Activated CD8-positive, alpha-beta memory T cell treated with anti-CD3 and anti-CD28 coated beads, Interleukin-2, amount 10 ng/mL, durations not matched to agents 7 days and 5 days (primary cell): ENCODE measurements around the gene TMEM9. TPM values are rescaled to one million over a fixed set of nuclear protein-coding genes. Genes with fewer than 3 reads are reported as not detected.

Source experiments
- ATAC-seq: fragments of 150-1000 bp; cut with Tn5 transposase; one replicate; pipeline ENCODE4 v1.10.0; 2021; ENCODE audit warnings: moderate library complexity
- CTCF ChIA-PET: fragments of 350-600 bp; sonication (Branson Sonifier 250); formaldehyde crosslinking; loops from one replicate; lab custom pipeline; 2021; ENCODE audit warnings: antibody characterized with exemption; lab: Charles Lee
- DNase-seq: peaks from one replicate; pipeline ENCODE4 v3.0.0-alpha.2; 2020
- H3K27ac Mint-ChIP-seq: one replicate; pipeline ENCODE4 v1.8.0; 2021; ENCODE audit warnings: mild to moderate bottlenecking, mixed read lengths
- H3K27me3 Mint-ChIP-seq: one replicate; pipeline ENCODE4 v1.8.0; 2021; ENCODE audit warnings: mixed read lengths
- H3K36me3 Mint-ChIP-seq: one replicate; pipeline ENCODE4 v1.8.0; 2021; ENCODE audit warnings: mild to moderate bottlenecking, mixed read lengths
- H3K4me1 Mint-ChIP-seq: one replicate; pipeline ENCODE4 v1.8.0; 2021; ENCODE audit warnings: mixed read lengths
- H3K4me3 Mint-ChIP-seq: one replicate; pipeline ENCODE4 v1.8.0; 2021; ENCODE audit warnings: mild to moderate bottlenecking, moderate library complexity, mixed read lengths
- H3K9me3 Mint-ChIP-seq: one replicate; pipeline ENCODE4 v1.8.0; 2022; ENCODE audit warnings: low read depth, mixed read lengths
- total RNA-seq, 2 experiments: library from RNA; stranded (reverse); gene quantifications; one replicate each; pipeline ENCODE4 v1.2.3, GENCODE V29; 2021

The TMEM9 gene
- total RNA-seq, 2 experiments from 2014 or later = 10.7 to 14.6 TPM

- Mint-ChIP-seq H3K9me3 (no peaks in the 10 kb centered on the region), H3K36me3 (no peaks in the 10 kb centered on the region), H3K4me1 (no peaks in the 10 kb centered on the region), H3K27me3 (no peaks in the 10 kb centered on the region), H3K27ac (no peak overlapping the region), H3K4me3 (no peak overlapping the region)
- ATAC-seq = no peak
- CTCF ChIA-PET = interaction anchor here (1.7 kb wide), 1 partner anchor 76 kb away, joined by 5 read pairs; no protein-coding TSS in a partner anchor
- no peak for DNase-seq
Measured at GRCh38 chr1:201147396-201148015, 6.8 kb downstream of the TMEM9 start.

DNA sequence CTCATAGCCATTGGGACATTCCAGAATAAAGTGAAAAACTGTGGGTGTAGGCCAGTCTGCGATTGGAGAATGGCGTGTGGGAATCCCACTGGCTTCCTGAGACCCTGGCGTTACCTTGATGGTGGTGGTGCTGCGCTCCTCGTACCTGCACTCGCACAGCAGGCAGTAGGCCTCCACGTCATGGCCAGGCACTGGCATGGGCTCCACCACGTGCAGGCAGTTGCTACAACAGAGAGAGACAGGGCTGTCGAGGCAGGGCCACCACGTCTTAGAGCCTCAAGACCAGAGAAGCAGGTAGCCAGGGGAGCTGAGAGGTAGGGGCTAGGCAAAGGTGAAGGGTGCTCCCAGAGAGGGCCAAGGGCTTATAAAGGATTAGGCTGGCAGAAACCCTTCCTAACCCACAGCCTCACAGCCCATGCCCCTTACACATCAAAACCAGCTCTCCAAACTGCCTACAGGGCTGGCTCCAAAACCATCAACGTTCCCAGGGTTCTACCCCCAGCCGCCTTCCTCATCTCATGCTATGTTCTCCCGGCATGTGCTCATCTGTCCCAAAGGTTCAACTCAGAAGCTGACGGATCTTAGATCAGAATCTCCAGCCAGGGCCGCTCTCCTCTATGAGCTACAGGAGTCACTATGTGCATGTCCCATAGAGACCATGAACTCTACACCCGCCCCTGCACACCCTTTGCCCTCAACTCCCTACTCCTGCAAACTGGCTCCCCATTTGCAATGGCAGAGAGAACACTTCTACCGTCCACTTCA, 7.5 kb downstream of the TMEM9 start:
- Mint-ChIP-seq H3K9me3 (no peaks in the 10 kb centered on the region), H3K27ac (no peak overlapping the region), H3K27me3 (no peaks in the 10 kb centered on the region), H3K36me3 (no peaks in the 10 kb centered on the region), H3K4me3 (no peak overlapping the region), H3K4me1 (no peaks in the 10 kb centered on the region)
- DNase-seq (no peak), ATAC-seq (no peak)
- CTCF ChIA-PET = interaction anchor here (1.7 kb wide), 1 partner anchor 76 kb away, joined by 5 read pairs; no protein-coding TSS in a partner anchor

GRCh38 chr1:201145816-201146215, 8.5 kb downstream of the TMEM9 start:
- Mint-ChIP-seq H3K27ac (no peak overlapping the region), H3K4me3 (no peak overlapping the region), H3K36me3 (no peaks in the 10 kb centered on the region), H3K4me1 (no peaks in the 10 kb centered on the region), H3K9me3 (no peaks in the 10 kb centered on the region), H3K27me3 (no peaks in the 10 kb centered on the region)
- CTCF ChIA-PET = no interaction called here
- ATAC-seq (no peak), DNase-seq (no peak)

DNA sequence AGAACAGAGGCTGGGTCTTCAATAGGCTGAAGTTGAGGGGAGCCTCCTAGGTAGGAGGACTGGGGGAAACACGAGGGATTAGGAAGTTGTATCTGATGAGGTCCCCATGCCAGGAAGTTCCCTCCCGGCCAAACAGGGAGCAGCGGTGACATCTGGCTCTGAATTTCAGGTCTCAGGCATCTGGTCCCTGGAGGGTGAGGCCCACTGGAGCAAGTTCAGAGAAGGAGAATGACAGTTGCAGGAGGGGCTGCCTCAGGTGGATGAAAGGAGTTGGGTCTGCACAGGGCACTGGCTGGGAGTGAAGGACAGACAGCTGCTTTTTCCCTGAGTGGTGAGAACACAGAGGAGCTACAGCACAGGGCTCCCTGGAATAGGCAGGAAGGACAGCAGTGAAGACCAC, 9.1 kb downstream of the TMEM9 start:
- H3K27me3 Mint-ChIP-seq = no peaks in the 10 kb centered on the region
- no peaks in the 10 kb centered on the region for H3K36me3 Mint-ChIP-seq
- H3K4me3 Mint-ChIP-seq = no peak overlapping the region
- H3K9me3 Mint-ChIP-seq = no peaks in the 10 kb centered on the region
- H3K27ac Mint-ChIP-seq = no peak overlapping the region
- no peaks in the 10 kb centered on the region for H3K4me1 Mint-ChIP-seq
- CTCF ChIA-PET = no interaction called here
- no peak for DNase-seq
- no peak for ATAC-seq

DNA sequence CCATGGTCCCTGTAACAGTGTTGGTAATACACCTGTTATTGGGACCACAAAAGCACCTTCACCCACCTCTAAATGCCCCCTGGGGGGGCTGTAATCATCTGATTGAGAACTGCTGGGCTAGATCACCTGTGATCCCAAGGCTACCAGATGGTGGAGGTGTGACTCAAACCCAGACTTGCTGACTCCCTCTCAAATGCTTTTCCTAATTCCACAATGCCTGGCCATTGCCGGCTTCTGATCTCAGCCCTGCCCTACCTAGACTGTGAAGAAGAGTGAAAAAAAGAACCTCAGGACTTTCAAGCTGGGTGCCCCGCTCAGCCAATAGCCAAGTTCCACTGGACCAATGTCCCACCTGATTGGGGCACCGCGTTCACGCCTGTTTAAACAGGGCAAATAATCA, 9.6 kb downstream of the TMEM9 start:
- DNase-seq = no peak
- CTCF ChIA-PET = interaction anchor here (1.1 kb wide), 1 partner anchor 22 kb away, joined by 3 read pairs; no protein-coding TSS in a partner anchor
- H3K4me1 Mint-ChIP-seq = no peaks in the 10 kb centered on the region
- H3K36me3 Mint-ChIP-seq = no peaks in the 10 kb centered on the region
- H3K27me3 Mint-ChIP-seq = no peaks in the 10 kb centered on the region
- H3K4me3 Mint-ChIP-seq = no peak overlapping the region
- H3K27ac Mint-ChIP-seq = no peak overlapping the region
- no peaks in the 10 kb centered on the region for H3K9me3 Mint-ChIP-seq
- no peak for ATAC-seq

DNA sequence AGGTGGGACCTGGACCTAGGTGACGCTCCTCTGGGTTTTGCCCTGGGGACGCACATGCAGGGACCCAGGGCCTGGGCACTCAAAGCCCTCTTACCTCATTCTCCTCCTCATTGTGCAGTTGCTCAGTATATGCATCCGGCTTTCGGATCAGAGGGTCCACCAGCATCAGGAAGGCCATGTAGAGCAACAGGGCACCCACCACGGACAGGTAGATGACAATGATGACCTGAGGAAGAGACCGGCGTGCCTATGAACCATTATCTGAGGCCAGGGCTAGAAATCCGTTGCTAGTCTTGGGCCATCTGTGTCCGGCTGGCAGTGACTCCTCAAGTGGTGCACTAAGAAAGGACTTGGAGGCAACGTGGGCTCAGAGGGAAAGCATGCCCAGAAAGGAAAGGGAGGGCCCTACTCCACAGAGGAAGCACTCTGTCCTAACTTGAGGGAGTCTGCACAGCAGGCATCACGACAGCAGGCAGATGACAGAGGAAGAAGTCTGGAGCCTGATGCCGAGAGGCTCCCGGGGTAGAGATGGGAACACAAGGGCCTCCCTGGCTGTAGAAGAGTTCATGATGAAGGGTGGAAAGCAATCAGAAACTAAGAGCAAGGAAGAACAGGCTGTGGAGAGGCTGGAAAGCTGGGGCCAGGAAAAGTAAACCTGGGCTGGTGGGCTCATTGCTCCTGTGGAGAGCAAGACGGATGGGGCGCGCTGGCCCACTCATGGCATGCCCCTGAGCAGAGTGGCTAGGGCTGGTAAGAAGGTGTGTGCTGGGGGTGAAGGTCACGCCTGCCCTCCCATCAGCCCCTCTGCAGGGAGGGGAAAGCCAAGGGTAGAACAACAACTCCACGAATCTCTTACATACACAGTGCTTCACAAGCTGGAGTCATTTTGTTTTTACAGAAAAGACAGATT, 10.3 kb downstream of the TMEM9 start:
- Mint-ChIP-seq H3K27me3 (no peaks in the 10 kb centered on the region), H3K9me3 (no peaks in the 10 kb centered on the region), H3K36me3 (no peaks in the 10 kb centered on the region), H3K27ac (no peak overlapping the region), H3K4me1 (no peaks in the 10 kb centered on the region), H3K4me3 (no peak overlapping the region)
- DNase-seq = no peak
- no peak for ATAC-seq
- CTCF ChIA-PET = interaction anchor here (1.1 kb wide), 1 partner anchor 22 kb away, joined by 3 read pairs; no protein-coding TSS in a partner anchor

DNA sequence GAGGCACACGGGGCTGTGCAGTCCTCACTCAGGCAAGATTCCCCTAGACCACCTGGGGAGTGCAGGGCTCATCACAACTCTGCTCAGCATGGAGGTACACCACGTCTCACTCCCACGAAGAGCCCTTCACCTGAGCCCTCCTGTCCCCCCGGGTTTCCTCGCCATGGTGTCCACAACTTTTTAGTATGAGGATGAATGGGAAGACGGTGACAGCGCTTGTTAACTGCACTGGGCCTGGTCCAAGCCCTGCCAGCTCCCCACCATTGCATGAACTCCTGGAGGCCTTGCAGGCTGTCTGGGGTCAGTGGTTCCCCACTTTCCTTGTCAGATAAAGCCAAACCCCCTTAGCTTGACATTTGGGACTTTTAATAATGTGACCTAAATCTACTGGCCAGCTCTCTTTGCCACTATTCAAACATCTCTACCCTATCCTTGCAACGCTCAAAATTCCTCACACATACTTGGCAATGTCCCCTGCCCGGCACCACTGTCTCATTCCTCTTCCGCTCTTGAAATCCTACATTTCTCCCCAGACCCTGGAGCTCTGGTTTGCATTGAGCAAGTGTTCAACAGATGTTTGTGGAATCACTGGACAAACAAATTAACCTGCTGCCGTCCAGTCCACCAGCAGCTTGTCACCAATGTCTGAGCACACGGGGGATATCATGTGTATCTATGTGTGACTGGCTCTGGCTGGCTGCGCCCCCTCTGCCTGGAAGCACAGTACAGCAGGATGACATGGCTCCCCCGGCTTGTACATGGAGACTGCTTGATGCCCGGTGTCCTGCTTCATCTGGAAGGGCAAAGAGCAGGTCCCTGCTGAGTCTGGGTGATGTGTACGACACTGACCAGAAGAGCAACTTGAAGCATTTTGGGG, 11.2 kb downstream of the TMEM9 start:
- Mint-ChIP-seq H3K27me3 (no peaks in the 10 kb centered on the region), H3K27ac (no peak overlapping the region), H3K9me3 (no peaks in the 10 kb centered on the region), H3K36me3 (no peaks in the 10 kb centered on the region), H3K4me3 (no peak overlapping the region), H3K4me1 (no peaks in the 10 kb centered on the region)
- DNase-seq = no peak
- CTCF ChIA-PET = interaction anchor here (1.1 kb wide), 1 partner anchor 21 kb away, joined by 3 read pairs; no protein-coding TSS in a partner anchor
- no peak for ATAC-seq

GRCh38 chr1:201142011-201142848, 12.0 kb downstream of the TMEM9 start:
- ATAC-seq = no peak
- H3K27me3 Mint-ChIP-seq = no peaks in the 10 kb centered on the region

GRCh38 chr1:201141418-201141817, 12.9 kb downstream of the TMEM9 start:
- no peak for ATAC-seq
- no peak for DNase-seq
- Mint-ChIP-seq H3K4me1 (no peaks in the 10 kb centered on the region), H3K36me3 (no peaks in the 10 kb centered on the region), H3K4me3 (no peak overlapping the region), H3K9me3 (no peaks in the 10 kb centered on the region), H3K27me3 (no peaks in the 10 kb centered on the region), H3K27ac (no peak overlapping the region)
- CTCF ChIA-PET = interaction anchor here (0.9 kb wide), 1 partner anchor 162 kb away, joined by 3 read pairs; no protein-coding TSS in a partner anchor

More at GRCh38 chr1:201142011-201142848, 12.0 kb downstream of the TMEM9 start:
- no peak for DNase-seq
- no peak overlapping the region for H3K4me3 Mint-ChIP-seq
- no peaks in the 10 kb centered on the region for H3K4me1 Mint-ChIP-seq
- no peak overlapping the region for H3K27ac Mint-ChIP-seq
- no peaks in the 10 kb centered on the region for H3K9me3 Mint-ChIP-seq
- H3K36me3 Mint-ChIP-seq = no peaks in the 10 kb centered on the region
- CTCF ChIA-PET = interaction anchor here (0.6 to 0.9 kb wide), 2 partner anchors 61 to 163 kb away, joined by 3 read pairs; no protein-coding TSS in a partner anchor

DNA sequence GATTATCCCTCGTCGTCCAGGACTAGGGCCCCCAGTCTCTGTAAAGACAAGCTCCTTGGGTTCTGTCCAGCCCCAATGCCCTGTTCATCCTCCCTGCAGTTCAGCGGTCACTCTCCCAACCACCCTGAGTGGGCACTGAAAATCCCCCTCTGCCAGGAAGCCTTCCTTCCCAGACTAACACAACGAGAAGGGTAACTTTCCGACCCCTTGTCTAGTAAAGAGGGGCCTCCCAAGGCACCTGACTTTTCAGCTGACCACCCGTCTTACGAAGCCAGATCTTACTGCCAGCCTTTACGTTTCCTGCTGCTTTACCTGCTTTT, 13.4 kb downstream of the TMEM9 start:
- CTCF ChIA-PET = no interaction called here
- no peak overlapping the region for H3K27ac Mint-ChIP-seq
- no peaks in the 10 kb centered on the region for H3K9me3 Mint-ChIP-seq
- H3K4me1 Mint-ChIP-seq = no peaks in the 10 kb centered on the region
- no peaks in the 10 kb centered on the region for H3K36me3 Mint-ChIP-seq
- no peak for DNase-seq
- ATAC-seq = no peak
- H3K27me3 Mint-ChIP-seq = no peaks in the 10 kb centered on the region
- no peak overlapping the region for H3K4me3 Mint-ChIP-seq

- Mint-ChIP-seq H3K27ac (no peak overlapping the region), H3K4me1 (no peaks in the 10 kb centered on the region), H3K9me3 (no peaks in the 10 kb centered on the region), H3K36me3 (no peaks in the 10 kb centered on the region), H3K4me3 (no peak overlapping the region), H3K27me3 (no peaks in the 10 kb centered on the region)
- ATAC-seq (no peak), DNase-seq (no peak)
- CTCF ChIA-PET = interaction anchor here (0.7 kb wide), 1 partner anchor 221 kb away, joined by 3 read pairs; no protein-coding TSS in a partner anchor
Measured at GRCh38 chr1:201140235-201140940, 13.9 kb downstream of the TMEM9 start.
